GM21381 (cell line): Measurements from ENCODE around the gene JPH3.
"Not testable (repeated sequence)": the region's sequence is repeated elsewhere in the genome, so short reads cannot be mapped to it uniquely, and the experiment has no call there.

Experiments used
- ATAC-seq: cut with Tn5 transposase; IDR thresholded peaks from one replicate; pipeline ENCODE4 v1.9.1; 2021; ENCODE audit warnings: mild to moderate bottlenecking, moderate library complexity; ENCODE audit not compliant: unreplicated experiment

JPH3 gene

GRCh38 chr16:87707714-87708580 lies 105.6 kb downstream of the JPH3 start:
- no peak for ATAC-seq

- no peak for ATAC-seq
Measured at GRCh38 chr16:87708881-87709638, 106.8 kb downstream of the JPH3 start.

- ATAC-seq = no peak
Measured at GRCh38 chr16:87709677-87710076, 107.4 kb downstream of the JPH3 start.

- no peak for ATAC-seq
Measured at GRCh38 chr16:87710887-87711286, 108.6 kb downstream of the JPH3 start.

GRCh38 chr16:87712184-87712762 lies 110.0 kb downstream of the JPH3 start:
- no peak for ATAC-seq

GRCh38 chr16:87713451-87714229 lies 111.3 kb downstream of the JPH3 start:
- peak; percentile 47 for ATAC-seq

GRCh38 chr16:87715231-87715630 lies 112.9 kb downstream of the JPH3 start:
- ATAC-seq = no peak

GRCh38 chr16:87715658-87716057 lies 113.3 kb downstream of the JPH3 start:
- ATAC-seq = no peak

GRCh38 chr16:87718831-87719230 lies 116.5 kb downstream of the JPH3 start:
- ATAC-seq = not testable (repeated sequence)

- ATAC-seq = no peak
Measured at GRCh38 chr16:87720446-87720845, 118.1 kb downstream of the JPH3 start.

GRCh38 chr16:87721622-87722585 lies 119.6 kb downstream of the JPH3 start:
- ATAC-seq = no peak

- ATAC-seq = no peak
Measured at GRCh38 chr16:87722590-87723225, 120.4 kb downstream of the JPH3 start.

GRCh38 chr16:87723226-87723623 lies 120.9 kb downstream of the JPH3 start:
- ATAC-seq = peak; percentile 54

- ATAC-seq = peak; percentile 47
Measured at GRCh38 chr16:87724490-87725291, 122.4 kb downstream of the JPH3 start.

GRCh38 chr16:87725596-87726235 lies 123.4 kb downstream of the JPH3 start:
- ATAC-seq = no peak

- ATAC-seq = not testable (repeated sequence)
Measured at GRCh38 chr16:87726577-87726976, 124.3 kb downstream of the JPH3 start.

GRCh38 chr16:87727346-87727745 lies 125.0 kb downstream of the JPH3 start:
- ATAC-seq = no peak

GRCh38 chr16:87728026-87728425 lies 125.7 kb downstream of the JPH3 start:
- ATAC-seq = no peak
